ENCODE data around the gene ADAM22.
A peak's percentile ranks its signal among the peaks of the same experiment; 100 is the strongest.
"Not testable (repeated sequence)": the region's sequence is repeated elsewhere in the genome, so short reads cannot be mapped to it uniquely, and the experiment has no call there.

Gene ADAM22

GRCh38 chr7:87933953-87934698 is at the start of gene ADAM22:
Gene ADAM22, plus strand, starts transcription at chr7:87934251. Its CDS starts 215 bp downstream, at chr7:87934466.
- peak; percentile 63 for DNase-seq (ENCODE audit: low spot score)

GRCh38 chr7:87885018-87885417 is 49.0 kb upstream of the ADAM22 start:
- no peak for DNase-seq (ENCODE audit: low spot score)

GRCh38 chr7:87886875-87887274 is 47.2 kb upstream of the ADAM22 start:
- DNase-seq (ENCODE audit: low spot score) = peak; percentile 33

- DNase-seq (ENCODE audit: low spot score) = no peak
Measured at GRCh38 chr7:87895363-87895762, 38.7 kb upstream of the ADAM22 start.

- DNase-seq (ENCODE audit: low spot score) = no peak
Measured at GRCh38 chr7:87899255-87899654, 34.8 kb upstream of the ADAM22 start.

GRCh38 chr7:87907136-87907906 is 26.7 kb upstream of the ADAM22 start:
- not testable (repeated sequence) for DNase-seq (ENCODE audit: low spot score)

GRCh38 chr7:87908814-87909213 is 25.2 kb upstream of the ADAM22 start:
- DNase-seq (ENCODE audit: low spot score) = not testable (repeated sequence)

GRCh38 chr7:87912121-87912520 is 21.9 kb upstream of the ADAM22 start:
- DNase-seq (ENCODE audit: low spot score) = no peak

GRCh38 chr7:87918740-87919139 is 15.3 kb upstream of the ADAM22 start:
- DNase-seq (ENCODE audit: low spot score) = no peak

- DNase-seq (ENCODE audit: low spot score) = no peak
Measured at GRCh38 chr7:87919875-87920274, 14.2 kb upstream of the ADAM22 start.

- DNase-seq (ENCODE audit: low spot score) = no peak
Measured at GRCh38 chr7:87920578-87920977, 13.5 kb upstream of the ADAM22 start.

GRCh38 chr7:87922759-87923395 is 11.2 kb upstream of the ADAM22 start:
- DNase-seq (ENCODE audit: low spot score) = not testable (repeated sequence)

GRCh38 chr7:87926581-87927461 is 7.2 kb upstream of the ADAM22 start:
- no peak for DNase-seq (ENCODE audit: low spot score)

GRCh38 chr7:87933605-87933952 is 472 bp upstream of the ADAM22 start:
- DNase-seq (ENCODE audit: low spot score) = no peak

- no peak for DNase-seq (ENCODE audit: low spot score)
Measured at GRCh38 chr7:87934699-87935383, 790 bp downstream of the ADAM22 start.

GRCh38 chr7:87935384-87935706 is 1.3 kb downstream of the ADAM22 start:
- DNase-seq (ENCODE audit: low spot score) = no peak

- no peak for DNase-seq (ENCODE audit: low spot score)
Measured at GRCh38 chr7:87941138-87941537, 7.1 kb downstream of the ADAM22 start.

GRCh38 chr7:87944547-87944946 is 10.5 kb downstream of the ADAM22 start:
- no peak for DNase-seq (ENCODE audit: low spot score)

GRCh38 chr7:87945926-87946325 is 11.9 kb downstream of the ADAM22 start:
- DNase-seq (ENCODE audit: low spot score) = not testable (repeated sequence)

- no peak for DNase-seq (ENCODE audit: low spot score)
Measured at GRCh38 chr7:87948371-87948770, 14.3 kb downstream of the ADAM22 start.

- no peak for DNase-seq (ENCODE audit: low spot score)
Measured at GRCh38 chr7:87959336-87959735, 25.3 kb downstream of the ADAM22 start.

- no peak for DNase-seq (ENCODE audit: low spot score)
Measured at GRCh38 chr7:87960239-87960638, 26.2 kb downstream of the ADAM22 start.

Data from kidney capillary endothelial cell (primary cell).